ENCODE data around the gene PACSIN1. TPM values are rescaled to one million over a fixed set of nuclear protein-coding genes. Genes with fewer than 3 reads are reported as not detected.

PACSIN1 gene
- total and polyA plus RNA-seq, 2 of the 4 experiments (the other 2 are of a cell fraction): 0.02 TPM; not detected in 1

DNA sequence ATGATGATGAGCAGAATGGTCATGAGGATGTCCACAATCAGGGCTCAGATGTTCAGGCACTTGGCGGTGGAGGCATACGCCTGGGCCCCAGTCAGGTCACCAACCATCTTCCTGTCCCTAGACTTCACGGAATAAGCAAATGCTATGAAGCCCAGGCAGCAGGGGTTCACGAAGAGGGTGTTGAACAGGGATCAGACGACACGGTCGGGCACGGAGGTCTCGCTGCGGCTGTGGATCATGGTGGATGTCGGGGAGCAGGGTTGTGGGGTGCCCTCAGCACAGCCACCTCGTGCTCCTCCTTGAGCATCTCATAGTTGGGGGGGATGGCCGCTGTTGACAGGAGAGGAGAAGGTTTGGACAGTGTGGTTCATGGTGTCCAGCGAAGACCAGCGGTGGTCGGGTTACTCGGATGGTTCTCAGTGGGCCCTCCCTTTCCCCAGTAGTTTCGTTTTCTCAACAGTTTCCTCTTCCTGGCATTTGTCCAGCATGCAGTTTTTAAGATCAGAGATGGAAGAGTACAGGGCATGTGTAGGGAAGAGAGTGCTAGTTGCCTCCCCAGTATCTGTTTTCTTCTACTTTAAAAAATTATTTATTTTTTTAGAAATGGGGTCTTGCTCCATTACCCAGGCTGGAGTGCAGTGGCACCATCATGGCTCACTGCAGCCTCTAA lies 110.5 kb downstream of the PACSIN1 start:
- Histone ChIP-seq H4K20me1 (ENCODE audit: insufficient read depth, low read length) (peaks cover 5% of the 10 kb centered on the region; the same call in 1 of the 2 replicates), H3K27ac (ENCODE audit: insufficient read depth, low read length) (no peak overlapping the region), H3K56ac (ENCODE audit: extremely low read depth, insufficient read depth, low read length) (no peak overlapping the region), H3K23ac (ENCODE audit: low read depth, low read length) (no peak overlapping the region), H3K27me3 (ENCODE audit: control insufficient read depth, insufficient read depth, low read length) (no peaks in the 10 kb centered on the region; the same call in 1 of the 2 replicates), H2AFZ (replicated peaks; ENCODE audit: low read length, poor library complexity) (no peak overlapping the region), H3K79me1 (ENCODE audit: low read depth in 1 of 2, low read length in 2 of 2) (peaks cover 0 to 6% of the 10 kb centered on the region in 2 experiments; a peak in 1 of 4 replicates), H4K91ac (ENCODE audit: insufficient read depth, low read depth, low read length) (no peak overlapping the region), H3K4me2 (ENCODE audit: low read depth, low read length) (no peak overlapping the region), H2BK120ac (ENCODE audit: low read depth, low read length) (no peak overlapping the region), H4K8ac (ENCODE audit: low read depth in 2 of 2, low read length in 2 of 2) (no peak overlapping the region), H3K14ac (replicated peaks; ENCODE audit: low read depth, low read length) (no peak overlapping the region), H2AK5ac (ENCODE audit: low read depth, low read length) (no peak overlapping the region), H2BK20ac (ENCODE audit: low read depth, low read length) (no peak overlapping the region), H3K4me1 (ENCODE audit: control insufficient read depth, insufficient read depth, low read length) (no peaks in the 10 kb centered on the region; the same call in 1 of the 2 replicates), H3K4ac (ENCODE audit: low read depth, low read length) (no peak overlapping the region), H4K5ac (ENCODE audit: low read depth, low read length) (no peak overlapping the region), H2BK15ac (ENCODE audit: low read depth, low read length) (no peak overlapping the region), H3K36me3 (ENCODE audit: control insufficient read depth, insufficient read depth, low read length) (no peaks in the 10 kb centered on the region), H3K4me3 (ENCODE audit: insufficient read depth, low read depth, low read length) (no peak overlapping the region), H2BK5ac (ENCODE audit: low read depth, low read length, poor library complexity, severe bottlenecking) (no peak overlapping the region), H2AK9ac (replicated peaks; ENCODE audit: low read depth, low read length, poor library complexity) (no peak overlapping the region), H3K18ac (ENCODE audit: low read depth, low read length) (no peak overlapping the region), H3K9me3 (ENCODE audit: control insufficient read depth, insufficient read depth, low read length) (no peaks in the 10 kb centered on the region), H3K9me1 (ENCODE audit: insufficient read depth, low read length) (peaks cover 8% of the 10 kb centered on the region; the same call in 1 of the 2 replicates), H3K9ac (ENCODE audit: low read depth, low read length) (no peak overlapping the region)
- 98% methylated on average over 10 of the region's 18 CpGs; no CpG with 5 or more reads in 1 of the 2 experiments for WGBS, 2 experiments (ENCODE audit: extremely low coverage in 2 of 2, insufficient read length in 1 of 2)
- POLR2A ChIA-PET (ENCODE audit: unreplicated experiment): no interaction called here
- in situ Hi-C loops (cut with MboI; ENCODE audit: low sequenced_read_pairs) (no loop called here), dilution Hi-C loops (cut with HindIII; ENCODE audit: low sequenced_read_pairs, unreplicated experiment) (no loop called here), intact Hi-C loops (cut with micrococcal nuclease) (no loop called here)
- CTCF ChIA-PET: no interaction called here
- DNase-seq (no peak), ATAC-seq (ENCODE audit: low read depth) (no peak)
- TF ChIP-seq POLR2A (IDR thresholded peaks at IDR 0.05; ENCODE audit: low read depth, low read length) (no peak), SMC3 (IDR thresholded peaks at IDR 0.05; ENCODE audit: low read depth, low read length) (no peak), MXI1 (IDR thresholded peaks at IDR 0.05; ENCODE audit: borderline replicate concordance, low read depth, low read length) (no peak), RCOR1 (IDR thresholded peaks at IDR 0.05; ENCODE audit: insufficient replicate concordance, low read length) (no peak), USF2 (IDR thresholded peaks at IDR 0.05; ENCODE audit: low read depth, low read length) (no peak), BHLHE40 (IDR thresholded peaks at IDR 0.05; ENCODE audit: low read depth, low read length) (no peak), FOS (IDR thresholded peaks at IDR 0.05; ENCODE audit: low read depth, low read length) (no peak), CHD1 (IDR thresholded peaks at IDR 0.05; ENCODE audit: low read depth, low read length) (no peak), MAFK (IDR thresholded peaks at IDR 0.05; ENCODE audit: low read depth, low read length) (no peak)
- TF ChIP-seq, protein P1, sequence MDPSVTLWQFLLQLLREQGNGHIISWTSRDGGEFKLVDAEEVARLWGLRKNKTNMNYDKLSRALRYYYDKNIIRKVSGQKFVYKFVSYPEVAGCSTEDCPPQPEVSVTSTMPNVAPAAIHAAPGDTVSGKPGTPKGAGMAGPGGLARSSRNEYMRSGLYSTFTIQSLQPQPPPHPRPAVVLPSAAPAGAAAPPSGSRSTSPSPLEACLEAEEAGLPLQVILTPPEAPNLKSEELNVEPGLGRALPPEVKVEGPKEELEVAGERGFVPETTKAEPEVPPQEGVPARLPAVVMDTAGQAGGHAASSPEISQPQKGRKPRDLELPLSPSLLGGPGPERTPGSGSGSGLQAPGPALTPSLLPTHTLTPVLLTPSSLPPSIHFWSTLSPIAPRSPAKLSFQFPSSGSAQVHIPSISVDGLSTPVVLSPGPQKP (IDR thresholded peaks at IDR 0.05; ENCODE audit: borderline replicate concordance, low read depth, low read length): no peak
- no TSS peak for BruUV-seq (replicated peaks)
